HG03175 (cell line): ENCODE results near the gene UQCR10.
"Not testable (repeated sequence)": the region's sequence is repeated elsewhere in the genome, so short reads cannot be mapped to it uniquely, and the experiment has no call there.

Source experiments
- ATAC-seq: cut with Tn5 transposase; IDR thresholded peaks from one replicate; pipeline ENCODE4 v1.9.1; 2021; ENCODE audit warnings: mild to moderate bottlenecking, moderate library complexity; ENCODE audit not compliant: unreplicated experiment

Gene UQCR10

DNA sequence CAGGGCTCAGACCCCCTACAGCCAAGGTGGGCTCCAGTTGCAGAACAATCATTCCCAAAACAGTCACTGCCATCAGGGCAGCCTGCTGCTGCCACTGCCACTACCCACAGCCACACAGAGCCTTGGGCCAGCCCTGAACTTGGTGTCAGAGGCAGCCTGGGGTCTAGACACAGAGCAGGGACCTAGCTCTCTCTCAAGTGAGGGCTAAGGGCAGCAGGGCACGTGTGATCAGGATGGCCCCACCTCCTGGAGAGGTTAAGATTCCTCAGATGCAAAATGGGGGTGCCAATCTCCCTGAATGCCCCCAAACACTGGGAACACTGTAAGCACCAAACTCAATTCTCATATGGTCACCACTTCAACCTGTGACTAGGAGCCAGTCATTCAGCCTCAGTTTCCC, 31.8 kb upstream of the UQCR10 start:
- no peak for ATAC-seq

DNA sequence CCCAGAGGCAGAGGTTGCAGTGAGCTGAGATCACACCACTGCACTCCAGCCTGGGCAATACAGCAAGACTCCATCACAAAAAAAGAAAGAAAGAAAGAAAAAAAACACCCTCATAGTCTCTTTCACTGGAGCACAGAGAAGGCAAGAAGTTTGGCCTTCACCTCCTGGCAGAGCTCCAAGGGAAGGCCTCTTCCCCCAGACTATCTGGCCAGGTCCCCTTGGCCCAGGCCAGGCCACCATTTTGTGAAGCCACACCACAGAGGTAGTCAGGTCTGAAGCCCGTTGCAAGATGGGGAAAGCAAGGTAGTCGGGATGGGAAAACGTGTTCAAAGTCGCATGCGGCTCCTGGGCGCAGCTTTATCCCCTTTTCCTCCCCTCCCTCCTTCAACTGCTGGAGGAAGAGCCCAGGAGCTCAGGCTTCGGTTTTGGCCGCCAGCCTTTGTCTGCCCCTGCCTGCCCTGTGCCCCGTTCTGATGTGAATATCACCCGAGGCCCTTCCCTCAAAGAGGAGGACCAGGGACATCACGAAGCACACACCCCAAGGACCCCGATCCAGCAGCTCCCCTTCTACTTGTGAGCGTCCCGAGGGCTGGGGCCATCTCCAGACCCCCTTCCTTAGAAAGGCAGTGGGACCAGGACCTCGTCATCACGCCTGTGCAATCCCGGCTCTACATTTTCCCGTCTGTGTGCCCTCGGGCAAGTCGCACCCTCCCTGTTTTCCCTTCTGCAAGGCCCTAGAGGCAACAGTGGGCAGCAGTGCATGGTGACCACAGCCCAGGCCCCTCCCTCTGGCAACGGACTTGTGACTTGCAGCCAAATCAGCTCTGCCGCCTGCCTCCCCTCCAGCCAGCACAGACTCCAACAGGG, 29.7 kb upstream of the UQCR10 start:
- ATAC-seq: no peak

DNA sequence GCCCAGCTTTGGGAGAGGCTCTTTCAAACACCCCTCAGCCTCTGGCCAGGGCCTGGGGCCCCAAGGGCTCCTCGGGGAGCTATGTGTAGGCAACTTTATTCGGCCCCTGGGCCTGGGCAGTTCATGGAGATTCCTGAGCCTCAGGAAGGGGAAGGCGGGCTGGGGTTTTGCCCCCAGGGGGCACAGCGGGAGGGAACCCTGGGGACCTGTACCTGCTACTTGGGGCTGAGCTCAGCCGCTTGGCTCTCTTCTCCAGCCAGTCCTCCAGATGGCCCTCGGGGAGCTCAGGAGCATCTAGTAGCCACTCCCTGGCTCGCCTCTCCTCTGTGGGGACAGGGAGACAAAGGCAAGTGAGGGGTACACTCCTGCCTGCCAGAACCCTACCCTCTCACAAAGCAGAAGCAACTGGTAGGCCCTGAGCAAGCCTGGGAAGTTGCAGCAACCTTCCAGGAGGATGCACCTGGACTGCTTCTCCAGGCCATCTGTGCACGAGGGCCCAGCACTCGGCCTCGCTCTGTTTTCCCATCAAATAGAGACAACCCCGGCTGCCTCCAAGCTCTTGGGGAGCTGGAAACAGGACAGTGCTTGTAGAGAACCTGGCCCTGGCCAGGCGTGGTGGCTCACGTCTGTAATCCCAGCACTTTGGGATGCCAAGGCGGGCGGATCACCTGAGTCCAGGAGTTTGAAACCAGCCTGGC, 28.9 kb upstream of the UQCR10 start:
- ATAC-seq: no peak

DNA sequence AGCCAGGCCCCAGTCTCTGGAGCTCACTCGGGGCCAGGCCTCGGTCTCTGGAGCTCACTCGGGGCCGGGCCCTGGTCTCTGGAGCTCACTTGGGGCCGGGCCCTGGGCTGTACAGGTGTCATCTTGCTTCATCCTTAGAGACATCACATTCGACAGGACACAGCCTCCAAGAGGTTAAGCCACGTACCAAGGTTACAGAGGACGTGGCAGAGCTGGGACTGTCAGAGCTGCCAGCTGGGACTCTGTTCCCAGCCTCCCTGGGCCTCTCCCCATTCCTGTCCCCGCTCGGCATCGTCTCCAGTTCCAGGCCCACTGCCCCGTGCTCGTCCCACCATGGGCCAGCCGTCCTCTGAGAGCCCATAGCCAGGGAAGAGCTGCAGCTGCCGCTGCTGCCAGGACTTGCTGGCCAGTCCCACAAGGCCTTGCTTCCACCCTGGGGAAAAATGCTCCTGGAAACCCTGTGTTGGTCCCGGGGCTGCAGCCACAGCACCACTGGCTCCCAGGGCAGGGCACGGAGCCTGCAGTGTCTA, 27.8 kb upstream of the UQCR10 start:
- ATAC-seq: no peak

DNA sequence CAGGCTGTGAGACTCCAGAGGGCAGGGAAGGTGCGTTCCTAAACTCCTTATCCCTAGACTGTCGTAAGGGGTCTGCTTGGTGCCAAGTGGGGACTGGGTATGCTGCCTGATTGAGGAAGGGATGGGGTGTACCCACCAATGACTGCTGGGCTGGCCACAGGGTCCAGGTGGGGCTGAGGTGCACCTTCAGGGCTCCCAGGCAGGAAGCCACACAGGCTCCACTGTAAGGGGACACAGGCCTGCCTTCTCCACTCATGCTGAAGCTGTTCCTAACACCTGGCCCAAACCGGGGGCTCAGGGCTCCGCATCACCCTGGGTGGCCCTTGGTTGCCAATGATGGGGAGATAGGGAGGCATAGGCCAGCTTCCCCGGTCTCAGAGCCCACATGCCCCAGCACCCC, 27.0 kb upstream of the UQCR10 start:
- ATAC-seq: no peak

DNA sequence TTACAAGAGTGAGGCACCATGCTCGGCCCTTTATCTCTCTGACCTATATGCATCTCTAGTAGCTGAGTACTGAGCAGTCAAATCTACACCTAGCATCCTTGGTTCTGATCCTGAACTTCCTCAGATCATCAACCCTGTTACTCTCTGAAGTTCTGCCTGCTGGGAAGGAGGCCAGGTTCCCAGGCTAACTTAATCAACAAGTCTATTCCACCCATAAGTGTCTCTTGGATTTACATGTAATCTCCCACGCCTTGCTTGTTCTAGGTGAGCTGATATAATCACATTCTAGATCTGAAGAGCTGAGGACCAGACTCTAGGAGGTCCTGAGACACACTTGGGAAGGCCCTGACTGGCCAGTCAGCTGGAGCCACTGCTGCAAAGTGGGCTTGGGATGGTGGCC, 25.2 kb upstream of the UQCR10 start:
- no peak for ATAC-seq

DNA sequence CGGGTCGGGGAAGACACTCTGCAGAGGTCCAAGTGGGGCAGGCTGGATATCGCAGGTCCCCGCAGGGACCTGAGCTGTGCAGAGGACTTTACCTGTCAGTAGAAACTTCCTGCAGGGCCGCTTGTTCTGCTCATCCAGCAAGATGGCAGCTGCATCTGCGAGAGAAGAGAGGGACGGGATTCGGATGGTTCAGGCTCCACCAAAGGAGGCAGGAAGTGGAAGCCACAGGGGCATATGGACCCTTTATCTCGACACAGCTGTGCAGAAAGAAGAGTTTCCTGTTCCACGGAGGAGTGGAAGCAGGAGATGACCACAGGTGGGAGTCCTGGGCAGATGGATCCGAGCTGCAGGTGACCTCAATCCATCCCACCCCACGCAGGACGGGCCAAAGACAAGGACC, 24.8 kb upstream of the UQCR10 start:
- ATAC-seq: no peak

DNA sequence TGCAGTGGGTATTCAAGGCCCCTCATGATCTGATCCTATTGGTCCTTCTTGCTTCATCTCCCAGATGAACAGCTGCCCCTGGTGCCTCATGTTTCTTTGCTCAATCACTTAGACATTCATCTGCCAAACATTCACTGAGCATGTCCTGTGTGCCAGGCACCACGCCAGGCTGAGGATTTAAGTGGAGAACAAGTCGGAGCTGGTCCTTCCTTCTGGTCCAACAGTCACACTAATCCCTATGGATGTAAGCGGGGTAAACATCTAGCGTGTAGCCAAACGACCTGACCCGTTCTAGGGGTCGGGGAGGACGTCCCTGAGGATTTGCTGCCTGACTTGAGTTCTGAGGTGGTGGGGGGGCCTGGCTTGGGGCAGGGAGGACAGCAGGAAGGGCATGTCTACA, 22.3 kb upstream of the UQCR10 start:
- no peak for ATAC-seq

DNA sequence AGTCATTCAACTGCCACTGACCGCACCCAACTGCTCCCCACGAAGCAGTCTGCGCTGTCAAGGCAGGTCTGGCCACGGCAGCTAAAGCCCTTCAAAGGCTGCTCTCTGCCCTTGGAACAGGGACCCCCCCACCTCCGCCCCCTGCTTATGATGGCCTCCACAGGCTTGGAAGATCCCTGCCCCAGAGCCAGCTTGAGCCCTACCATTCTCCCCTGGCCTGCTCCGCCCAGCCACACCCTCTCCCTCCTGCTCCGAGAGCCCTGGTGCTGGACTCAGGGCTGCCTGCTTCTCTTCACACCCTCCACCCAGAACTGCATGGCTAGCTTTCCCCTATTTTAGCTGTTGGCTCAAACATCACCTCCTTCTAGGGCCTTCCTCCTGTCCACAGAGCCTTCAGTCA, 19.3 kb upstream of the UQCR10 start:
- no peak for ATAC-seq

DNA sequence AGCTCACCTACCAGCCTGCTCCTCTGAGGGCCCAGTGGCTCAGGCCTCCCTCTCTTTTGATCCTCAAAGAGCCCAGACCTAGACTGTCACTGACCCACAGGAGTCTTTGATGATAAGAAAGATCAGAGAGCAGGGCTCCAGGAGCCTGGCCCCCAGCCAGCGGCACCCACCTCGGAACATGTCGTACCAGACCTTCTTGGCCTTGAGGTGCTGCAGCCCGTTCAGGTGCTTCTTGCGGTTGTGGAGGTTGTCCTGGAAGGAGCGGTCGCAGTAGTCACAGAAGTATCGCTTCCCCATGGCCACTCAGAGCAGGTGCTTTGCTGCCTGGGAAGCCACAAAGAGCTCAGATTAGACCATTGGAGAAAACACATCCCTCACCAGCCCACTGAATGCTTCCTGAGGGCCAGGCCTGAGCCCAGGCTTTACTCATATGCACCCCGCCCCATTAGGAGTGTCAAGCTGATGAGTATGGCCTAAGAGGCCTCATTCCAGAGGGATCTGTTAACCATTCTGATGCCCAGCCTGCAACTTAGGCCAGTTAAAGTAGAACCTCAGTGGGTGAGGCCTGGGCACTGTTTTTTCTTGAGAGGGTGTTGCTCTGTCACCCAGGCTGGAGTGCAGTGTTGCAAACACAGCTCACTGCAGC, 18.8 kb upstream of the UQCR10 start:
- no peak for ATAC-seq

DNA sequence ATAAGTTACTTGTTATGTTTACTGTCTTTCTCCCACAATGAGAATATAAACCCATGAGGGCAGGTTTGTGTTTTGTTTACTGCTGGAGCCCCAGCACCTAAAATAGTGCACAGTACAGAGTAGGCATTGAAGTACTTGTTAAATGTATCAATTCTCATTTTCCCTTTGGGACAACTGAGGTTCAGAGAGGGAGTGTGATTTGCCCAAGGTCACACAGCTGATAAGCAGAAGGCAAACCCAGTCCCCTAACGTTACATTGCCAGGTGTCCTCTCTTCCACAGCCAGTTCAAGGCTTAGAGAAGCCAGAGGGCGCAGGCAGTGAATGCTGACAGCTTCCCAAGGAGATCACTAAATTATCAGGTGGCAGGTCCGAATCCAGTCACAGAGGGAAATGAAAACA, 17.1 kb upstream of the UQCR10 start:
- no peak for ATAC-seq

DNA sequence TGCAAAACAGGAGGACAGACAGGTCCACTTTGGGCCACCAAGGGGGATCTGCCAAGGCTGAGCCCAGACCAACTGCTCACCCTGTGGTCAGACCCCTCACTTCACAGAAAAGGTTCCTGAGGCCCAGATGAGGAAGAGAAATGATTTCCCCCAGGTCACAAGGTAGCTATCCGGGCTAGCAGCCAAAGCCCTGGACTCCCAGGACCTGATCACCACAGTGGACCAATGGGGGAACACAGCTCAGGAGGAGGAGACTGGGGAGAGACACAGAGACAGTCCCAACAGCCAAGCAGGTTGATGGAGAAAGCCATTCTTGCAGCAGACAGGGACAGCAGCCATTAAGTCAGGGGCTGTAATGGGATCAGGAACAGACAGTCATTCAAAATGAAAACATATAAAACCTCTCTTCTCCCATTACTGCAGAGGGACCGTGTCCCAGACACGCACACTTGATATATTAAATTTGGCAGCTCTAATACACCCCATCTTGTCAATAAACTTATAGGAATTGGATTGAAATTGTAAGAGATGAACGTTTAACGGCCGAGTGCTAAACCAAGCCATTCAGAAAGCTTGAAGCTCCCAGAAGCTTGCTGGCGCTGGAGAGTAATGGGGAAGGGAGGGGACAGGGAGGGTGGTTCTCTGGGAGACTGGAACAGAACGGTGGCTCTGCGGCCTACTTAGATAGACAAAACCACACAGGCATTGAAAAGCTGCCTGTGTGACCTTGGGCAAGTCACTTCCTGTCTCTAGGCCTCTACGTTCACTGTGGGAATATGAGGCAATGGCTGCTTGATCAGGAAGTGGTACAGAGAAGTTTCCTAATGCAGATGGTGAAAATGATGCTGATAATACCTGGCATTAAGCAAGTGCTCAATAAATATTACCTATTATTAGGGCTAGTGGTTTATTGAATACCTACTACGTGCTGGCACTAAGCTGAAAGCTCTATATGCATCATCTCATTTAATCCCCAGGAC, 16.3 kb upstream of the UQCR10 start:
- ATAC-seq: no peak

DNA sequence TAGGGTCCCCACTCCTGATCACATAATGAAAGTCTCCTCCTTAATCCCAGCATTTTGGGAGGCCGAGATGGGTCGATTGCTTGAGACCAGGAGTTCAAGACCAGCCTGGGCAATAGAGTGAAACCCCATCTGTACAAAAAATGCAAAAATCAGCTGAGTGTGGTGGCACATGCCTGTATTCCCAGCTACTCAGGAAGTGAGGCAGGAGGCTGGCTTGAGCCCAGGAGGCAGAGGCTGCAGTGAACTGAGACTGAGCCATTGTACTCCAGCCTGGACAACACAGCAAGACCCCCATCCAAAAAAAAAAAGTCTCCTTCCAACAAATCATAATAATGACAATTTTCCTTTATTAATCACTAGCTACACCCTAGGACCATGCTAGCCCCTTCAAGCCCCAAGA, 15.5 kb upstream of the UQCR10 start:
- no peak for ATAC-seq

DNA sequence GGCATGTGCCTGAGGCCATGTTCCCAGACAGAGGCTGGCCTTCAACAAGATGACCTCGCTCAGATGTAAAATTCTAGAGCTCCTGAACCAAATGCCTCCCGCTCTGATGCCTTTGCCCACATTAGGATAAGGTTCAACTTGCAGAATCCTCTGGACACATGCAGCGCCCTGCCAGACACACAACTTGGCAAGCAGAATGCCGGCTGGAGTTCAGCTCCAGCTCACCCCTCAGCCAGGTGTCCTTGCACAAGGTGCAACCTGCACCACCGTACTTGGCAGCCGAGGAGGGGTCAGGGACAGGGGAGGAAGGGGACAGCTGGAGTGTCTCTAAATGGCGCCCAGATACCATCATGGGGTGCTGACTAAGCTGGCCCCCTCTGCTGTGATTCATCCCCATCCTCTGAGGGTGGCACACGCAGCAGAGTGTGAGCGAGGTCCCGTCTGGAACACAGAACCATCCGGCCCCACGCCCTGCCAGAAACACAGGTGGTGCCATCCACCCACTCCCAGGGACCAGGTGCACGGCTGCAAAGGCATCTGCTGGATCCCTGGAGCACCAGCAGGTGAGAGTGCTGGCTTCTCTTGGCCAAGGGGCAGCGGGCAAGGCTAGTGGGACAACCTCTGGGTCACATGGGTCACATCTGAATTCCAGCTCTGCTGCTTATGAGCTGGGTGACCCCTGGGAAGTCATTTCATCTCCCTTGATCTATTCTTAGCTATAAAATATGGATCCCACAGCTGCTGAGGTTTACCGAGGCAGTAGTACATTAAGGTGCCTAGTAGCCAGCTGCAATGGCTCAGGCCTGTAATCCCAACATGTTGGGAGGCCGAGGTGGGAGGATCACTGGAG, 13.1 kb upstream of the UQCR10 start:
- no peak for ATAC-seq

DNA sequence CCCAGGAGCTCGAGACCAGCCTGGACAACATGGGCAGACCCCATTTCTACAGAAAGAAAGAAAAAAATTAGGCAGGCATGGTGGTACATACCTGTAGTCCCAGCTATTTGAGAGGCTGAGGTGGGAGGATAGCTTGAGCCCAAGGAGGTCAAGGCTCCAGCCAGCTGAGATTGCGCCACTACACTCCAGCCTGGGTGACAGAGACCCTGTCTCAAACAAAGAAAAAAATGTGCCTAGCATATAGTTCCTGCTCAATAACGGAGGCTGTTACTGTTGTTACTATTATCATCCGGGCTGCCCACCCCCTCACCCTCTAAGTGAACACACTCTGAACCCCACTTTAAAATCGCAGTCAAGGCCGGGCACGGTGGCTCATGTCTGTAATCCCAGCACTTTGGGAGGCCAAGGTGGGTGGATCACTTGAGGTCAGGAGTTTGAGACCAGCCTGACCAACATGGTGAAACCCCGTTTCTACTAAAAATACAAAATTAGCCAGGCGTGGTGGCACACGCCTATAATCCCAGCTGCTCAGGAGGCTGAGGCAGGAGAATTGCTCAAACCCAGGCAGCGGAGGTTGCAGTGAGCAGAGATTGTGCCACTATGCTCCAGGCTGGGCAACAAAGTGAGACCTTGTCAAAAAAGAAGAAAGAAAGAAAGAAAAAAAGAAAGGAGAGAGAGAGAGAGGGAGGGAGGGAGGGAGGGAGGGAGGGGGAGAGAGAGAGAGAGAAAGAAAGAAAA, 12.3 kb upstream of the UQCR10 start:
- not testable (repeated sequence) for ATAC-seq

DNA sequence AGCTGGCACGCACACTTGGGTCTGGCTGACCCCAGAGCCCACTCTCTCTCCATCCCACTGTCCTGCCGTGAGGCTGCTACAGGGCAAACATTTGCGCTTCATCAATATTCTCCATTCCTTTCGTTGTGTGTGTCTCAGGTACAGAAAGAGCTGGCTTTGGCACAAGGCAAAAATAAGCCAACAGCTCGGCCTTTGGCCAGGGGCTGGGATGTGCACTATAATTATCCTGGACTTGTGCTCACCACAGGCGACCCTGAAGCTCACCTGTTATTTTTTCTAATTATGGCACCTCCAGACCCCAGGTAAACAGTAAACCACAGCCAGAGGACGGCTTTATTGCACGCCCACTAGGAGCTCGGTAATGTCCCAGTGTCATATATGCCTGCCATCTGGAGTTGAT, 11.3 kb upstream of the UQCR10 start:
- no peak for ATAC-seq

DNA sequence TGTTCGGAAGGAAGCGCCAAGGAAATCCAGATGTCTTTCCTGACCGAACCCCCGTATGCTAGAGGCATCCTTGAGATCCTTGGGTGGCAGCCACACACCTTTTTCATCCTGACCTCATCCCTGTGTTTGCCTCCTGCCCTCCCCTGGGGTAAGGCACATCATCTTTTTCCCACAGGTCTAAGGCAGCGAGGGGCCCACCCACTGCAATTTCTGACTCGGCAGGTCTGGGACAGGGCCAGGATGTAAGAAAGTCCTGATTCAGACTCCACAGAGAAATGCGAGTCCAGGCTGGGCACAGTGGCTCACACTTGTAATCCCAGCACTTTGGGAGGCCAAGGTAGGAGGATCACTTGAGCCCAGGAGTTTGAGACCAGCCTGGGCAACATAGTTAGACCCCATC, 10.8 kb upstream of the UQCR10 start:
- ATAC-seq: no peak

DNA sequence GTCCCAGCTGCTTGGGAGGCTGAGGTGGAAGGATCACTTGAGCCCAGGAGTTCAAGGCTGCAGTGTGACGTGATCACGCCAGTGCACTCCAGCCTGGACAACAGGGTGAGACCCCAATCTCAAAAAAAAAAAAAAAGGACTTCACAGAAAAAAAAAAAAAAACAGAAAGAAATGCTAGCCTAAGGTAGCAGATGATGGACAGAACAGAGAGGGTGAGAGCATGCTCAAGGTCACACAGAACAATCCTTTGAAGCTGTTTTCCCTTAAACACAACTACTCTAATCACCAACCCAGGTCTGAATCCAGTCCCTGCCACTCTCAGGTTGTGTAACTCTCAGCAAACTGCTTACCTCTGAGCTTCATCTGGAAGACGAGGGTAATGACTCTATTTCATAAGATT, 10.1 kb upstream of the UQCR10 start:
- ATAC-seq: no peak

DNA sequence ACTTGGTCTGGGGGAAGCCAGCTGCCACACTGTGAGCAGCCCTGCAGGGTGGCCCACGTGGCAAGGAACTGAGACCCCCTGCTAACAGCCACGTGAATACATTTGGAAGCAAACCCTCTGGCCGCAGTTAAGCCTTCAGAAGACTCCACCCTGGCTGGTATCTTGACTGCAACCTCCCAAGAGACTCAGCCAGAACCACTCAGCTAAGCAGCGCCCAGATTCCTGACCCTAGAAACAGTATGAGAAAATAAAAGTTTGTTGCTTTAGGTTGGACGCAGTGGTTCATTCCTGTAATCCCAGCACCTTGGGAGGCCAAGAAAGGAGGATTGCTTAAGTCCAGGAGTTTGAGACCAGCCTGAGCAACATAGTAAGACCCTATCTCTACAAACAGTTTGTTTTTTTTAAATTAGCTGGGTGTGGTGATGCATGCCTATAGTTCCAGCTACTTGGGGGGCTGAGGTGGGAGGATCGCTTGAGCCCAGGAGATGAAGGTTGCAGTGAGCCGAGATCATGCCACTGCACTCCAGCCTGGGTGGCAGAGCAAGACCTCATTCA, 9.0 kb upstream of the UQCR10 start:
- ATAC-seq: no peak
